Body of pancreas (tissue), 4 donors: Measurements from ENCODE around the gene C1orf35.

Experiments used
- CTCF ChIP-seq, 7 experiments: fragments of 450-650 bp in 4 of 7; fragments of 200-600 bp in 3 of 7; sonication (generic) in 3 of 7; IDR thresholded peaks; one replicate each; pipeline ENCODE4 v1.5.1; 2016 to 2019; ENCODE audit warnings: antibody characterized with exemption in 7 of 7
- POLR2A ChIP-seq, 3 donors: fragments of 450-650 bp; IDR thresholded peaks; one replicate each; pipeline ENCODE4 v1.6.1; 2016; ENCODE audit warnings: antibody characterized with exemption in 3 of 3, mild to moderate bottlenecking in 2 of 3

- TF ChIP-seq CTCF (IDR thresholded peaks at IDR 0.05) (no peak), POLR2A (IDR thresholded peaks at IDR 0.05) (no peak)
Observed at GRCh38 chr1:228070851-228071250, 32.3 kb downstream of the C1orf35 start.
